Adrenal gland (tissue), 5 donors: ENCODE data around the gene IL9.

Experiments
- CTCF ChIP-seq, 6 experiments: fragments of 450-650 bp in 4 of 6; fragments of 200-600 bp in 2 of 6; sonication (generic) in 1 of 6; IDR thresholded peaks; 1 replicate in 5 of 6; 2 replicates in 1 of 6; pipeline versions ENCODE4 v1.5.1 to v1.8.0; 2016 to 2021; ENCODE audit warnings: antibody characterized with exemption in 6 of 6, mild to moderate bottlenecking in 2 of 6, moderate library complexity in 1 of 6
- POLR2A ChIP-seq, 2 donors: fragments of 450-650 bp; IDR thresholded peaks; one replicate each; pipeline ENCODE4 v1.6.1; 2017; ENCODE audit warnings: antibody characterized with exemption in 2 of 2, mild to moderate bottlenecking in 2 of 2, moderate library complexity in 1 of 2
- donor health status: DM: no; HTN: no; CAD: no.

- TF ChIP-seq CTCF (IDR thresholded peaks at IDR 0.05) (no peak), POLR2A (IDR thresholded peaks at IDR 0.05) (no peak)
Observed at GRCh38 chr5:135857630-135858311, 37.9 kb downstream of the IL9 start.
